ENCODE results near the gene WDR46.
A peak's percentile ranks its signal among the peaks of the same experiment; 100 is the strongest.

WDR46 gene

GRCh38 chr6:33299237-33299944 lies 10.4 kb upstream of the WDR46 start (continued):
- no peak for TF ChIP-seq ZNF121 (tag by site-specific recombination; IDR thresholded peaks at IDR 0.05)
- TF ChIP-seq ZNF76 (tag by site-specific recombination; IDR thresholded peaks at IDR 0.05; ENCODE audit: borderline replicate concordance, low read depth): peak; percentile 53
- no peak for TF ChIP-seq ZNF830 (tag by site-specific recombination; IDR thresholded peaks at IDR 0.05; ENCODE audit: low read depth)
- TF ChIP-seq ZNF146 (tag by site-specific recombination; IDR thresholded peaks at IDR 0.05): no peak; the same call in 1 of the 2 replicates
- peak; percentile 96 for TF ChIP-seq KLF9 (tag by site-specific recombination; IDR thresholded peaks at IDR 0.05; ENCODE audit: low read depth)
- TF ChIP-seq ZNF19 (tag by site-specific recombination; IDR thresholded peaks at IDR 0.05; ENCODE audit: low read depth): no peak
- TF ChIP-seq YY2 (tag by site-specific recombination; IDR thresholded peaks at IDR 0.05): no peak
- TF ChIP-seq ZNF2 (tag by site-specific recombination; IDR thresholded peaks at IDR 0.05): peak; percentile 80
- peak; percentile 74; the same call in 1 of the 2 replicates for TF ChIP-seq ZNF335 (tag by site-specific recombination; conservative IDR thresholded peaks at IDR 0.05)
- no peak for TF ChIP-seq ZNF174 (tag by site-specific recombination; IDR thresholded peaks at IDR 0.05)
- TF ChIP-seq, protein P1, sequence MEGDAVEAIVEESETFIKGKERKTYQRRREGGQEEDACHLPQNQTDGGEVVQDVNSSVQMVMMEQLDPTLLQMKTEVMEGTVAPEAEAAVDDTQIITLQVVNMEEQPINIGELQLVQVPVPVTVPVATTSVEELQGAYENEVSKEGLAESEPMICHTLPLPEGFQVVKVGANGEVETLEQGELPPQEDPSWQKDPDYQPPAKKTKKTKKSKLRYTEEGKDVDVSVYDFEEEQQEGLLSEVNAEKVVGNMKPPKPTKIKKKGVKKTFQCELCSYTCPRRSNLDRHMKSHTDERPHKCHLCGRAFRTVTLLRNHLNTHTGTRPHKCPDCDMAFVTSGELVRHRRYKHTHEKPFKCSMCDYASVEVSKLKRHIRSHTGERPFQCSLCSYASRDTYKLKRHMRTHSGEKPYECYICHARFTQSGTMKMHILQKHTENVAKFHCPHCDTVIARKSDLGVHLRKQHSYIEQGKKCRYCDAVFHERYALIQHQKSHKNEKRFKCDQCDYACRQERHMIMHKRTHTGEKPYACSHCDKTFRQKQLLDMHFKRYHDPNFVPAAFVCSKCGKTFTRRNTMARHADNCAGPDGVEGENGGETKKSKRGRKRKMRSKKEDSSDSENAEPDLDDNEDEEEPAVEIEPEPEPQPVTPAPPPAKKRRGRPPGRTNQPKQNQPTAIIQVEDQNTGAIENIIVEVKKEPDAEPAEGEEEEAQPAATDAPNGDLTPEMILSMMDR (tag by site-specific recombination; IDR thresholded peaks at IDR 0.05): peak; percentile 90
- TF ChIP-seq, protein P2, sequence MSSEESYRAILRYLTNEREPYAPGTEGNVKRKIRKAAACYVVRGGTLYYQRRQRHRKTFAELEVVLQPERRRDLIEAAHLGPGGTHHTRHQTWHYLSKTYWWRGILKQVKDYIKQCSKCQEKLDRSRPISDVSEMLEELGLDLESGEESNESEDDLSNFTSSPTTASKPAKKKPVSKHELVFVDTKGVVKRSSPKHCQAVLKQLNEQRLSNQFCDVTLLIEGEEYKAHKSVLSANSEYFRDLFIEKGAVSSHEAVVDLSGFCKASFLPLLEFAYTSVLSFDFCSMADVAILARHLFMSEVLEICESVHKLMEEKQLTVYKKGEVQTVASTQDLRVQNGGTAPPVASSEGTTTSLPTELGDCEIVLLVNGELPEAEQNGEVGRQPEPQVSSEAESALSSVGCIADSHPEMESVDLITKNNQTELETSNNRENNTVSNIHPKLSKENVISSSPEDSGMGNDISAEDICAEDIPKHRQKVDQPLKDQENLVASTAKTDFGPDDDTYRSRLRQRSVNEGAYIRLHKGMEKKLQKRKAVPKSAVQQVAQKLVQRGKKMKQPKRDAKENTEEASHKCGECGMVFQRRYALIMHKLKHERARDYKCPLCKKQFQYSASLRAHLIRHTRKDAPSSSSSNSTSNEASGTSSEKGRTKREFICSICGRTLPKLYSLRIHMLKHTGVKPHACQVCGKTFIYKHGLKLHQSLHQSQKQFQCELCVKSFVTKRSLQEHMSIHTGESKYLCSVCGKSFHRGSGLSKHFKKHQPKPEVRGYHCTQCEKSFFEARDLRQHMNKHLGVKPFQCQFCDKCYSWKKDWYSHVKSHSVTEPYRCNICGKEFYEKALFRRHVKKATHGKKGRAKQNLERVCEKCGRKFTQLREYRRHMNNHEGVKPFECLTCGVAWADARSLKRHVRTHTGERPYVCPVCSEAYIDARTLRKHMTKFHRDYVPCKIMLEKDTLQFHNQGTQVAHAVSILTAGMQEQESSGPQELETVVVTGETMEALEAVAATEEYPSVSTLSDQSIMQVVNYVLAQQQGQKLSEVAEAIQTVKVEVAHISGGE (tag by site-specific recombination; conservative IDR thresholded peaks at IDR 0.05; ENCODE audit: low read depth): peak; percentile 86
- TF ChIP-seq KLF7 (tag by site-specific recombination; IDR thresholded peaks at IDR 0.05; ENCODE audit: borderline replicate concordance): no peak
- peak; percentile 64 for TF ChIP-seq KLF16 (tag by site-specific recombination; IDR thresholded peaks at IDR 0.05)
- no peak for TF ChIP-seq OSR2 (tag by site-specific recombination; IDR thresholded peaks at IDR 0.05)
- no peak for TF ChIP-seq ZNF707 (tag by site-specific recombination; IDR thresholded peaks at IDR 0.05)
- no peak for TF ChIP-seq ZNF558 (tag by site-specific recombination; IDR thresholded peaks at IDR 0.05)
- TF ChIP-seq ZFP41 (tag by site-specific recombination; IDR thresholded peaks at IDR 0.05; ENCODE audit: borderline replicate concordance): no peak
- no peak; the same call in 1 of the 2 replicates for TF ChIP-seq ZNF585B (tag by site-specific recombination; IDR thresholded peaks at IDR 0.05)
- peak; percentile 29; the same call in 1 of the 2 replicates for TF ChIP-seq ZFP69B (tag by site-specific recombination; IDR thresholded peaks at IDR 0.05)
- TF ChIP-seq, protein P3, sequence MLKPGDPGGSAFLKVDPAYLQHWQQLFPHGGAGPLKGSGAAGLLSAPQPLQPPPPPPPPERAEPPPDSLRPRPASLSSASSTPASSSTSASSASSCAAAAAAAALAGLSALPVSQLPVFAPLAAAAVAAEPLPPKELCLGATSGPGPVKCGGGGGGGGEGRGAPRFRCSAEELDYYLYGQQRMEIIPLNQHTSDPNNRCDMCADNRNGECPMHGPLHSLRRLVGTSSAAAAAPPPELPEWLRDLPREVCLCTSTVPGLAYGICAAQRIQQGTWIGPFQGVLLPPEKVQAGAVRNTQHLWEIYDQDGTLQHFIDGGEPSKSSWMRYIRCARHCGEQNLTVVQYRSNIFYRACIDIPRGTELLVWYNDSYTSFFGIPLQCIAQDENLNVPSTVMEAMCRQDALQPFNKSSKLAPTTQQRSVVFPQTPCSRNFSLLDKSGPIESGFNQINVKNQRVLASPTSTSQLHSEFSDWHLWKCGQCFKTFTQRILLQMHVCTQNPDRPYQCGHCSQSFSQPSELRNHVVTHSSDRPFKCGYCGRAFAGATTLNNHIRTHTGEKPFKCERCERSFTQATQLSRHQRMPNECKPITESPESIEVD (tag by site-specific recombination; IDR thresholded peaks at IDR 0.05): no peak
- no peak for TF ChIP-seq ZNF341 (tag by site-specific recombination; IDR thresholded peaks at IDR 0.05; ENCODE audit: low read depth)
- peak; percentile 86 for TF ChIP-seq HOXC10 (CRISPR knock-in tag; IDR thresholded peaks at IDR 0.05)
- TF ChIP-seq, protein P4, sequence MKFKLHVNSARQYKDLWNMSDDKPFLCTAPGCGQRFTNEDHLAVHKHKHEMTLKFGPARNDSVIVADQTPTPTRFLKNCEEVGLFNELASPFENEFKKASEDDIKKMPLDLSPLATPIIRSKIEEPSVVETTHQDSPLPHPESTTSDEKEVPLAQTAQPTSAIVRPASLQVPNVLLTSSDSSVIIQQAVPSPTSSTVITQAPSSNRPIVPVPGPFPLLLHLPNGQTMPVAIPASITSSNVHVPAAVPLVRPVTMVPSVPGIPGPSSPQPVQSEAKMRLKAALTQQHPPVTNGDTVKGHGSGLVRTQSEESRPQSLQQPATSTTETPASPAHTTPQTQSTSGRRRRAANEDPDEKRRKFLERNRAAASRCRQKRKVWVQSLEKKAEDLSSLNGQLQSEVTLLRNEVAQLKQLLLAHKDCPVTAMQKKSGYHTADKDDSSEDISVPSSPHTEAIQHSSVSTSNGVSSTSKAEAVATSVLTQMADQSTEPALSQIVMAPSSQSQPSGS (tag by site-specific recombination; IDR thresholded peaks at IDR 0.05; ENCODE audit: low read depth): no peak
- no peak for TF ChIP-seq ZNF114 (tag by site-specific recombination; IDR thresholded peaks at IDR 0.05)
- TF ChIP-seq ZBTB20 (tag by site-specific recombination; IDR thresholded peaks at IDR 0.05): peak; percentile 67
- peak; percentile 58 for TF ChIP-seq ZNF654 (tag by site-specific recombination; IDR thresholded peaks at IDR 0.05; ENCODE audit: low read depth)
- peak; percentile 80 for TF ChIP-seq ZNF501 (tag by site-specific recombination; IDR thresholded peaks at IDR 0.05)
- TF ChIP-seq ZNF423 (tag by site-specific recombination; IDR thresholded peaks at IDR 0.05): peak; percentile 79
- peak; percentile 95 for TF ChIP-seq SP3 (tag by site-specific recombination; IDR thresholded peaks at IDR 0.05)
- no peak for TF ChIP-seq ZNF362 (tag by site-specific recombination; IDR thresholded peaks at IDR 0.05)
- TF ChIP-seq ZNF610 (tag by site-specific recombination; IDR thresholded peaks at IDR 0.05; ENCODE audit: borderline replicate concordance): peak; percentile 28; the same call in 1 of the 2 replicates

Measured in HEK293 (cell line).